Endothelial cell (in vitro differentiated cells): Measurements from ENCODE around the gene ETNK2. TPM values are rescaled to one million over a fixed set of nuclear protein-coding genes. Genes with fewer than 3 reads are reported as not detected.
A peak's percentile ranks its signal among the peaks of the same experiment; 100 is the strongest.

Experiments used
- DNase-seq: peaks from one replicate; pipeline ENCODE4 v3.0.0; 2021; ENCODE audit warnings: low spot score
- H3K27ac Mint-ChIP-seq: one replicate; pipeline ENCODE4 v1.8.0; 2021; ENCODE audit warnings: mixed read lengths, inconsistent platforms; ENCODE audit not compliant: unreplicated experiment
- H3K27me3 Mint-ChIP-seq: one replicate; pipeline ENCODE4 v1.8.0; 2021; ENCODE audit warnings: mild to moderate bottlenecking, moderate library complexity, mixed read lengths, inconsistent platforms; ENCODE audit not compliant: unreplicated experiment
- H3K36me3 Mint-ChIP-seq: one replicate; pipeline ENCODE4 v1.8.0; 2021; ENCODE audit warnings: mild to moderate bottlenecking, low read depth, mixed read lengths, inconsistent platforms; ENCODE audit not compliant: unreplicated experiment
- H3K4me1 Mint-ChIP-seq: one replicate; pipeline ENCODE4 v1.8.0; 2021; ENCODE audit warnings: mild to moderate bottlenecking, mixed read lengths, inconsistent platforms; ENCODE audit not compliant: unreplicated experiment
- H3K4me3 Mint-ChIP-seq: one replicate; pipeline ENCODE4 v1.8.0; 2021; ENCODE audit warnings: mild to moderate bottlenecking, mixed read lengths, inconsistent platforms; ENCODE audit not compliant: unreplicated experiment
- H3K9me3 Mint-ChIP-seq: one replicate; pipeline ENCODE4 v1.8.0; 2021; ENCODE audit warnings: mixed read lengths, inconsistent platforms; ENCODE audit not compliant: unreplicated experiment
- total RNA-seq: library from RNA; stranded (reverse); fragmentation: NEBNext Ultra II Directional; extraction: Animal tissue kit (Norgen Biotek cat#: 25700); gene quantifications from one replicate; pipeline ENCODE4 v1.2.1, GENCODE V29; 2021; ENCODE audit not compliant: unreplicated experiment
- TF ChIP-seq, protein P1 (sequence below): fragments of 200-600 bp; sonication (generic); IDR thresholded peaks from one replicate; pipeline ENCODE4 v1.5.0; 2021; ENCODE audit warnings: antibody characterized with exemption; ENCODE audit not compliant: unreplicated experiment

The ETNK2 gene
- total RNA-seq, 1 donor from 2014 or later: 15.9 TPM

DNA sequence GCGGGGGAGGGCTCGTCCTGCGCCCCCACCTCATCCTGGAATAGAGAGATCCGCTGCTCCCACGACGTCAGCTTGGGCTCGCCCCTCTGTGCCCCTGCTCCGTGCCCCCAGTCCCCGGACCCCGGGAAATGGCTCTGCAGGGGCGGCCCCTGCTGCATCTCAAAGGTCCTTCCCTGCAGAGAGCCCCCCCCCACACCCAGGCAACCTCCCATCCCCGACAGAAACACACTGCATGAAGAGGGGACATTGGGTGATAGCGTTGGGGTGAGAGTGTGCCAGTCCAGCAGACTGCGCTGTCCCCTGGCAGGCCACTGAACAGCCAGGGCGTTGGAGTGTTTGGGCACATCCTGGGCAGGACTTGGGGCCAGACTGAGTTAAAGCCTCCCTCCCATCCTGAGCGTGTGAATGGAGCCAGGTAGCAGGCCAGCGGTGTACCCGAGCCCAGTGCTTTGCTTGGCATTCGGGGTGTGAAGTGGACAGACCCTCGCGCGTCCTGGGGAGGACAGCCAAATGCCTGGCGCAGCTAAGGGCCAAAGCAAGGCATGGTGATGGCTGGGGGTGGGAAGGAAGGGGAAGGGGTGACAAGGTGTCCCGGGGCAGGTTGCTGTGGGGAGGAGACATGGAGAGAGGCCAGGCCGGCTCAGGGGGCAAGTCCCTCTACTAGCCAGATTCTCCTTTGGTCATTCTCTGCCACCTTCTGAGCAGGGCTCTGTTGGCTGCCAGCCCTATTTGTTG lies 633 bp upstream of the ETNK2 start:
- Mint-ChIP-seq H3K27ac (no peak overlapping the region), H3K9me3 (no peaks in the 10 kb centered on the region), H3K36me3 (peaks cover 3% of the 10 kb centered on the region), H3K4me1 (peaks cover 7% of the 10 kb centered on the region), H3K4me3 (peak overlapping the region; percentile 86), H3K27me3 (peaks cover 16% of the 10 kb centered on the region)
- TF ChIP-seq, protein P1, sequence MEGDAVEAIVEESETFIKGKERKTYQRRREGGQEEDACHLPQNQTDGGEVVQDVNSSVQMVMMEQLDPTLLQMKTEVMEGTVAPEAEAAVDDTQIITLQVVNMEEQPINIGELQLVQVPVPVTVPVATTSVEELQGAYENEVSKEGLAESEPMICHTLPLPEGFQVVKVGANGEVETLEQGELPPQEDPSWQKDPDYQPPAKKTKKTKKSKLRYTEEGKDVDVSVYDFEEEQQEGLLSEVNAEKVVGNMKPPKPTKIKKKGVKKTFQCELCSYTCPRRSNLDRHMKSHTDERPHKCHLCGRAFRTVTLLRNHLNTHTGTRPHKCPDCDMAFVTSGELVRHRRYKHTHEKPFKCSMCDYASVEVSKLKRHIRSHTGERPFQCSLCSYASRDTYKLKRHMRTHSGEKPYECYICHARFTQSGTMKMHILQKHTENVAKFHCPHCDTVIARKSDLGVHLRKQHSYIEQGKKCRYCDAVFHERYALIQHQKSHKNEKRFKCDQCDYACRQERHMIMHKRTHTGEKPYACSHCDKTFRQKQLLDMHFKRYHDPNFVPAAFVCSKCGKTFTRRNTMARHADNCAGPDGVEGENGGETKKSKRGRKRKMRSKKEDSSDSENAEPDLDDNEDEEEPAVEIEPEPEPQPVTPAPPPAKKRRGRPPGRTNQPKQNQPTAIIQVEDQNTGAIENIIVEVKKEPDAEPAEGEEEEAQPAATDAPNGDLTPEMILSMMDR: no peak
- DNase-seq: no peak

GRCh38 chr1:204150702-204151551 lies 917 bp downstream of the ETNK2 start:
- H3K9me3 Mint-ChIP-seq: no peaks in the 10 kb centered on the region
- peaks cover 17% of the 10 kb centered on the region for H3K27me3 Mint-ChIP-seq
- DNase-seq: no peak
- TF ChIP-seq, protein P1: no peak
- no peak overlapping the region for H3K27ac Mint-ChIP-seq
- H3K36me3 Mint-ChIP-seq: peaks cover 3% of the 10 kb centered on the region
- H3K4me3 Mint-ChIP-seq: peak overlapping the region; percentile 42
- peaks cover 10% of the 10 kb centered on the region for H3K4me1 Mint-ChIP-seq

- Mint-ChIP-seq H3K4me3 (peak overlapping the region; percentile 42), H3K27ac (no peak overlapping the region), H3K36me3 (peaks cover 3% of the 10 kb centered on the region), H3K27me3 (peaks cover 17% of the 10 kb centered on the region), H3K9me3 (no peaks in the 10 kb centered on the region), H3K4me1 (peaks cover 10% of the 10 kb centered on the region)
- DNase-seq: no peak
- TF ChIP-seq, protein P1: no peak
Measured at GRCh38 chr1:204149635-204150565, 1.9 kb downstream of the ETNK2 start.

GRCh38 chr1:204149107-204149506 lies 2.7 kb downstream of the ETNK2 start:
- H3K36me3 Mint-ChIP-seq: peaks cover under 1% of the 10 kb centered on the region
- H3K27ac Mint-ChIP-seq: no peak overlapping the region
- peaks cover 10% of the 10 kb centered on the region for H3K4me1 Mint-ChIP-seq
- H3K27me3 Mint-ChIP-seq: peaks cover 17% of the 10 kb centered on the region
- no peak overlapping the region for H3K4me3 Mint-ChIP-seq
- no peak for DNase-seq
- no peaks in the 10 kb centered on the region for H3K9me3 Mint-ChIP-seq
- TF ChIP-seq, protein P1: no peak
